MCF 10A (cell line): ENCODE results near the gene CPA1. TPM values are rescaled to one million over a fixed set of nuclear protein-coding genes. Genes with fewer than 3 reads are reported as not detected.

Source experiments
- BruUV-seq: library from RNA; stranded (reverse); fragments of 400-500 nt; replicated peaks from 2 replicates; lab custom pipeline; 2021; lab: Mats Ljungman, UMichigan
- CTCF ChIA-PET: fragments of 300-600 bp; sonication (Branson Sonifier 250); formaldehyde crosslinking; extraction: SDS; loops from one replicate; lab custom pipeline; 2021; ENCODE audit warnings: antibody characterized with exemption, inconsistent platforms; lab: Yijun Ruan, JAX
- POLR2A ChIA-PET: fragments of 300-600, 350-650 bp; sonication (Branson Sonifier 250); formaldehyde crosslinking; extraction: SDS; loops from one replicate; lab custom pipeline; 2020; ENCODE audit warnings: antibody characterized with exemption, inconsistent platforms; lab: Yijun Ruan, JAX
- DNase-seq: peaks from one replicate; pipeline ENCODE4 v3.0.0-alpha.2; 2018; ENCODE audit not compliant: unreplicated experiment
- H3K27ac Mint-ChIP-seq: one replicate; pipeline ENCODE4 v1.8.0; 2022; ENCODE audit warnings: mild to moderate bottlenecking, low read depth, mixed read lengths; ENCODE audit not compliant: unreplicated experiment
- H3K27me3 Mint-ChIP-seq: one replicate; pipeline ENCODE4 v1.8.0; 2022; ENCODE audit warnings: mixed read lengths; ENCODE audit not compliant: insufficient read depth, unreplicated experiment
- H3K36me3 Mint-ChIP-seq: one replicate; pipeline ENCODE4 v1.8.0; 2022; ENCODE audit warnings: mild to moderate bottlenecking, moderate library complexity, mixed read lengths; ENCODE audit not compliant: insufficient read depth, unreplicated experiment
- H3K4me1 Mint-ChIP-seq: one replicate; pipeline ENCODE4 v1.8.0; 2022; ENCODE audit warnings: mixed read lengths; ENCODE audit not compliant: insufficient read depth, unreplicated experiment
- H3K4me3 Mint-ChIP-seq: one replicate; pipeline ENCODE4 v1.8.0; 2022; ENCODE audit warnings: mild to moderate bottlenecking, moderate library complexity, mixed read lengths; ENCODE audit not compliant: unreplicated experiment
- H3K9me3 Mint-ChIP-seq: one replicate; pipeline ENCODE4 v1.8.0; 2022; ENCODE audit warnings: mixed read lengths; ENCODE audit not compliant: unreplicated experiment
- intact Hi-C: fragments of 100-400 bp; cut with micrococcal nuclease; formaldehyde crosslinking; loops from 2 replicates; pipeline ENCODE4 v1.14.1; 2022
- total RNA-seq: library from RNA; stranded (reverse); gene quantifications from 2 replicates; pipeline ENCODE4 v1.2.3, GENCODE V29; 2022
- TF ChIP-seq, protein P1 (sequence below): fragments of 200-600 bp; IDR thresholded peaks from one replicate; pipeline ENCODE4 v1.8.0; 2022; ENCODE audit warnings: antibody characterized with exemption, mild to moderate bottlenecking; ENCODE audit not compliant: unreplicated experiment

Gene CPA1
- total RNA-seq, 1 experiment from 2014 or later, result not detected

DNA sequence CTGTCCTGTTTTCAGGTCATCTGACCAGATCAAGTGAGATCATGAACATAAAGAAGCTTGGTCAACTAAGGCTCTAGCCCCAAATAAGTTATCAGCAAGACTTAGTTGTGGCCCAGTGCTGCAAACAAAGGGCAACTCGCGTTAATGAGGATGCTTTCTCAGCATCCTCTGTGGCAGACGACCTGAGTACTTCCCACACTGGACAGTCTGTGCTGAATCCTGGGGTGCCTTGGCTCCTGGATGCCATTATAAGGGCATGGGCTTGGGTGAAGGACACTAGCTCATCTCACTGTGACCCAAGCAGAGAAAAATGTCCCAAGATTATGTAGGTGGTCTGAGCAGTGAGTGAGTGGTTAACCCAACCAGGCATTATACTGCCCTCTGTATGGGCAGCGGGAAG lies 21.8 kb upstream of the CPA1 start:
- Mint-ChIP-seq H3K4me3 (no peak overlapping the region), H3K36me3 (peaks cover 13% of the 10 kb centered on the region), H3K4me1 (peaks cover 47% of the 10 kb centered on the region), H3K27me3 (no peaks in the 10 kb centered on the region), H3K27ac (no peak overlapping the region), H3K9me3 (peaks cover 15% of the 10 kb centered on the region)
- CTCF ChIA-PET, result interaction anchor here (0.6 to 3.8 kb wide), 2 partner anchors 65 to 85 kb away, joined by 5 to 11 read pairs; partner anchors contain the start of gene CPA4
- intact Hi-C loops, result loop anchor here (5.0 to 10.0 kb wide), 2 partner anchors 116 to 154 kb away; partner anchors contain the start of genes SSMEM1 and TMEM209
- BruUV-seq, result no TSS peak
- POLR2A ChIA-PET, result interaction anchor here (0.6 to 1.5 kb wide), 3 partner anchors 13 to 498 kb away, joined by 3 to 5 read pairs (median 5); no protein-coding TSS in a partner anchor
- TF ChIP-seq, protein P1, sequence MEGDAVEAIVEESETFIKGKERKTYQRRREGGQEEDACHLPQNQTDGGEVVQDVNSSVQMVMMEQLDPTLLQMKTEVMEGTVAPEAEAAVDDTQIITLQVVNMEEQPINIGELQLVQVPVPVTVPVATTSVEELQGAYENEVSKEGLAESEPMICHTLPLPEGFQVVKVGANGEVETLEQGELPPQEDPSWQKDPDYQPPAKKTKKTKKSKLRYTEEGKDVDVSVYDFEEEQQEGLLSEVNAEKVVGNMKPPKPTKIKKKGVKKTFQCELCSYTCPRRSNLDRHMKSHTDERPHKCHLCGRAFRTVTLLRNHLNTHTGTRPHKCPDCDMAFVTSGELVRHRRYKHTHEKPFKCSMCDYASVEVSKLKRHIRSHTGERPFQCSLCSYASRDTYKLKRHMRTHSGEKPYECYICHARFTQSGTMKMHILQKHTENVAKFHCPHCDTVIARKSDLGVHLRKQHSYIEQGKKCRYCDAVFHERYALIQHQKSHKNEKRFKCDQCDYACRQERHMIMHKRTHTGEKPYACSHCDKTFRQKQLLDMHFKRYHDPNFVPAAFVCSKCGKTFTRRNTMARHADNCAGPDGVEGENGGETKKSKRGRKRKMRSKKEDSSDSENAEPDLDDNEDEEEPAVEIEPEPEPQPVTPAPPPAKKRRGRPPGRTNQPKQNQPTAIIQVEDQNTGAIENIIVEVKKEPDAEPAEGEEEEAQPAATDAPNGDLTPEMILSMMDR, result no peak
- no peak for DNase-seq

DNA sequence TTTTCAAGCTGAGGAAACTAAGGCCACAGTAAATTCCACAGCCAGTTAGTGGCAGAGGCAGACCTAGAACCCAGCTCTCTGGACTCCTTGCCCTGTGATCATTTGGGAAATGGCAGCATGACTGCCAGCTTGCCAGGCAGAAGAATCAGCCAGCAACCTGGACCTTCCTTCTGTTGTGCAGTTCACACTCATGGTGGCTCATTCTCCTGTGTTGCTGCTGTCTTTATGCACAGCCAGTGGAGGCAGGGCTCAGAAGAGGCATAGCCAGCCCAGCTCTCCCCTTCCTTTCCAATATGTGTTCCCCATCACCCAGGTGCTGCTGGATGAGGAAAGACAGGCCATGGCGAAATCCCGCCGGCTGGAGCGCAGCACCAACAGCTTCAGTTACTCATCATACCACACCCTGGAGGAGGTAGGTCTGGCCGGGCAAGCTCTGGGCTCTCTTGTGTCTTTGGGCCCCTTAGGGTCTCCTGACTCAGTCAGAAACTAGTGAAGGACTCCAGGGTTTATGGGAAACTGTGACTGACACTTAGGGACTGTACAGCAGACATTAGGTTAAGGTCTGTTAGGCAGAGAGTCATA lies 20.9 kb upstream of the CPA1 start:
- TF ChIP-seq, protein P1, result no peak
- H3K9me3 Mint-ChIP-seq, result peaks cover 15% of the 10 kb centered on the region
- no TSS peak for BruUV-seq
- peaks cover 13% of the 10 kb centered on the region for H3K36me3 Mint-ChIP-seq
- ChIA-PET POLR2A (interaction anchor here (0.6 to 1.6 kb wide), 4 partner anchors 12 to 497 kb away, joined by 3 to 7 read pairs (median 5); partner anchors contain the start of gene CPA4), CTCF (interaction anchor here (0.6 to 0.7 kb wide), 2 partner anchors 71 to 77 kb away, joined by 3 read pairs; no protein-coding TSS in a partner anchor)
- no peak overlapping the region for H3K4me3 Mint-ChIP-seq
- peak; percentile 84 for DNase-seq
- intact Hi-C loops, result loop anchor here (5.0 to 10.0 kb wide), 2 partner anchors 117 to 155 kb away; partner anchors contain the start of genes SSMEM1 and TMEM209
- H3K27me3 Mint-ChIP-seq, result no peaks in the 10 kb centered on the region
- H3K4me1 Mint-ChIP-seq, result peaks cover 42% of the 10 kb centered on the region
- H3K27ac Mint-ChIP-seq, result peak overlapping the region; percentile 83

DNA sequence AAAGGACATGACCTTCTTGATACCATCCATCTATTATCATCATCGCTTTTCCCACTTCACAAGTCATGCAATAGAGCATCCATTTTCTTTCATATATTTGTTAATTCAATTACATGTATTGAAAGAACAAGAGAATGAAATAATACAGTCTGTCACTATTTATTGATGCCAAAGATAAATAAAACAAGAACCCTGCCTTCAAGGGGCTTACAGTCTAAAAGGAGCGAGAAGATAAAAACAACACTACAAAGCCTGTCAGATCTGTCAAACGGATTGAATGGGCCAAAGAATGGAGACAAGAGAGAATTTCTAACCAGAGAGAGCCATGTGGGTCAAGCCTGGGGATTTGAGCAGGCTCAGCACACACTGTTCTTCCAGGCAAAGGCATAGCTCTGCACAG lies 19.8 kb upstream of the CPA1 start:
- peaks cover 15% of the 10 kb centered on the region for H3K9me3 Mint-ChIP-seq
- TF ChIP-seq, protein P1, result no peak
- DNase-seq, result no peak
- ChIA-PET POLR2A (interaction anchor here (1.6 kb wide), 1 partner anchor 68 kb away, joined by 7 read pairs; the partner anchor contains the start of gene CPA4), CTCF (no interaction called here)
- H3K4me1 Mint-ChIP-seq, result peaks cover 36% of the 10 kb centered on the region
- H3K27me3 Mint-ChIP-seq, result no peaks in the 10 kb centered on the region
- intact Hi-C loops, result no loop called here
- H3K4me3 Mint-ChIP-seq, result no peak overlapping the region
- no TSS peak for BruUV-seq
- H3K27ac Mint-ChIP-seq, result no peak overlapping the region
- H3K36me3 Mint-ChIP-seq, result peaks cover 13% of the 10 kb centered on the region

DNA sequence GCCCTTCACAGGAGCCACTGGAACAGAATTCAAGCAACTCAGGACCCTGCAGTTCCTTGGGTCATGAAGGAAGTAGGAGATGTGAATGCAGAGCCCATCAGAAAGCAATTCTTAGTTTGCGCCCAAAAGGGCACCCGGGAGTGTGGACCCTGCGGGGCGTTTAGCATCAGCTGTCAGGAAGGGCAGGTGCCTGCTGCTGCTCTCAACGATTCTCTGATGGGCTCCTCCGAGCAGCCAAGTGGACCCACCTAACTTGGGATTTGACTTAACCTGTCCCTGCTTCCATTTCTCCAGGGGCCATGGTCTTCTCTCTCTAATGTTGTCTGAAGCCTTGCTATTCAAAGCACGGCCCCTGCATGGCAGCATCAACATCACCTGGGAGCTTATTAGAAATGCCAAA lies 18.6 kb upstream of the CPA1 start:
- Mint-ChIP-seq H3K9me3 (peaks cover 15% of the 10 kb centered on the region), H3K4me3 (no peak overlapping the region), H3K27me3 (no peaks in the 10 kb centered on the region), H3K4me1 (peaks cover 35% of the 10 kb centered on the region), H3K36me3 (peaks cover 13% of the 10 kb centered on the region), H3K27ac (no peak overlapping the region)
- no TSS peak for BruUV-seq
- TF ChIP-seq, protein P1, result no peak
- intact Hi-C loops, result loop anchor here (2.0 kb wide), 1 partner anchor 125 kb away; no protein-coding TSS in a partner anchor
- CTCF ChIA-PET, result no interaction called here
- DNase-seq, result no peak
- POLR2A ChIA-PET, result no interaction called here
